HL-60 (cell line): ENCODE measurements around the gene THUMPD3.

ENCODE experiments used
- DNase-seq, 2 experiments: peaks; one replicate each; pipeline ENCODE4 v3.0.0-alpha.2; 2010 to 2020; ENCODE audit warnings: low read depth in 1 of 2, low spot score in 1 of 2
- H3K27ac ChIP-seq: fragments of 250-450 bp; sonication (Bioruptor Pico); replicated peaks from 2 replicates; pipeline ENCODE4 v1.5.1; 2020; ENCODE audit warnings: mild to moderate bottlenecking, moderate library complexity
- H3K27me3 ChIP-seq: fragments of 250-450 bp; sonication (Bioruptor Pico); 2 replicates; pipeline ENCODE4 v1.5.1; 2021; ENCODE audit warnings: mild to moderate bottlenecking, moderate library complexity; ENCODE audit not compliant: insufficient read depth, poor library complexity, severe bottlenecking
- H3K4me3 ChIP-seq: replicated peaks from 2 replicates; pipeline ENCODE4 v1.5.1; 2011; ENCODE audit warnings: mild to moderate bottlenecking, control low read depth, low read length; ENCODE audit not compliant: insufficient read depth
- GABPA ChIP-seq: IDR thresholded peaks from 2 replicates; pipeline ENCODE4 v1.6.1; 2012; ENCODE audit warnings: low read depth
- POLR2AphosphoS5 ChIP-seq: IDR thresholded peaks from 2 replicates; pipeline ENCODE4 v1.6.1; 2012; ENCODE audit warnings: low read depth
- SPI1 ChIP-seq: IDR thresholded peaks from 2 replicates; pipeline ENCODE4 v1.6.1; 2012; ENCODE audit warnings: low read depth, mild to moderate bottlenecking, borderline replicate concordance
- TF ChIP-seq, protein P1 (sequence below): IDR thresholded peaks from one replicate; pipeline ENCODE4 v1.5.1; 2011; ENCODE audit warnings: low read length, control low read depth, inconsistent platforms; ENCODE audit not compliant: insufficient read depth
- TF ChIP-seq, protein P2 (sequence below): IDR thresholded peaks from 2 replicates; pipeline ENCODE4 v1.6.1; 2012; ENCODE audit warnings: low read depth; ENCODE audit not compliant: insufficient replicate concordance

The THUMPD3 gene

DNA sequence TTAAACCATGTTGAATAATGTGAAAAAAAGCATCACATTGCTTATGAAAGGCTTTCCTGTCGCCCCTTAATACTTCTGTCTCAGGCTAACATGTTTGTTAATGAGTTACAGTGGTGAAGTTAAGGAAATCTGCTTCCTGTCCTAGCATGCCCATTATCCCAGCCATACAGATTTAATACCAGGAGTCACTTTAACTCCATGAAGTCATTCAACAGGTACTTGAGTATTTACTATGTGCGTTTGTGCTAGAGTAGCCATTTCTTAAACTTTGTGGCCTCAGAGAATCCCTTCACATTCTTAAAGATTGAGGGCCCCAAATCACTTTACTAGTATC is 24.4 kb downstream of the THUMPD3 start:
- Histone ChIP-seq H3K4me3 (no peak overlapping the region), H3K27me3 (no peaks in the 10 kb centered on the region), H3K27ac (no peak overlapping the region; the same call in 1 of the 2 replicates)
- TF ChIP-seq, protein P1, sequence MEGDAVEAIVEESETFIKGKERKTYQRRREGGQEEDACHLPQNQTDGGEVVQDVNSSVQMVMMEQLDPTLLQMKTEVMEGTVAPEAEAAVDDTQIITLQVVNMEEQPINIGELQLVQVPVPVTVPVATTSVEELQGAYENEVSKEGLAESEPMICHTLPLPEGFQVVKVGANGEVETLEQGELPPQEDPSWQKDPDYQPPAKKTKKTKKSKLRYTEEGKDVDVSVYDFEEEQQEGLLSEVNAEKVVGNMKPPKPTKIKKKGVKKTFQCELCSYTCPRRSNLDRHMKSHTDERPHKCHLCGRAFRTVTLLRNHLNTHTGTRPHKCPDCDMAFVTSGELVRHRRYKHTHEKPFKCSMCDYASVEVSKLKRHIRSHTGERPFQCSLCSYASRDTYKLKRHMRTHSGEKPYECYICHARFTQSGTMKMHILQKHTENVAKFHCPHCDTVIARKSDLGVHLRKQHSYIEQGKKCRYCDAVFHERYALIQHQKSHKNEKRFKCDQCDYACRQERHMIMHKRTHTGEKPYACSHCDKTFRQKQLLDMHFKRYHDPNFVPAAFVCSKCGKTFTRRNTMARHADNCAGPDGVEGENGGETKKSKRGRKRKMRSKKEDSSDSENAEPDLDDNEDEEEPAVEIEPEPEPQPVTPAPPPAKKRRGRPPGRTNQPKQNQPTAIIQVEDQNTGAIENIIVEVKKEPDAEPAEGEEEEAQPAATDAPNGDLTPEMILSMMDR = no peak
- TF ChIP-seq, protein P2, sequence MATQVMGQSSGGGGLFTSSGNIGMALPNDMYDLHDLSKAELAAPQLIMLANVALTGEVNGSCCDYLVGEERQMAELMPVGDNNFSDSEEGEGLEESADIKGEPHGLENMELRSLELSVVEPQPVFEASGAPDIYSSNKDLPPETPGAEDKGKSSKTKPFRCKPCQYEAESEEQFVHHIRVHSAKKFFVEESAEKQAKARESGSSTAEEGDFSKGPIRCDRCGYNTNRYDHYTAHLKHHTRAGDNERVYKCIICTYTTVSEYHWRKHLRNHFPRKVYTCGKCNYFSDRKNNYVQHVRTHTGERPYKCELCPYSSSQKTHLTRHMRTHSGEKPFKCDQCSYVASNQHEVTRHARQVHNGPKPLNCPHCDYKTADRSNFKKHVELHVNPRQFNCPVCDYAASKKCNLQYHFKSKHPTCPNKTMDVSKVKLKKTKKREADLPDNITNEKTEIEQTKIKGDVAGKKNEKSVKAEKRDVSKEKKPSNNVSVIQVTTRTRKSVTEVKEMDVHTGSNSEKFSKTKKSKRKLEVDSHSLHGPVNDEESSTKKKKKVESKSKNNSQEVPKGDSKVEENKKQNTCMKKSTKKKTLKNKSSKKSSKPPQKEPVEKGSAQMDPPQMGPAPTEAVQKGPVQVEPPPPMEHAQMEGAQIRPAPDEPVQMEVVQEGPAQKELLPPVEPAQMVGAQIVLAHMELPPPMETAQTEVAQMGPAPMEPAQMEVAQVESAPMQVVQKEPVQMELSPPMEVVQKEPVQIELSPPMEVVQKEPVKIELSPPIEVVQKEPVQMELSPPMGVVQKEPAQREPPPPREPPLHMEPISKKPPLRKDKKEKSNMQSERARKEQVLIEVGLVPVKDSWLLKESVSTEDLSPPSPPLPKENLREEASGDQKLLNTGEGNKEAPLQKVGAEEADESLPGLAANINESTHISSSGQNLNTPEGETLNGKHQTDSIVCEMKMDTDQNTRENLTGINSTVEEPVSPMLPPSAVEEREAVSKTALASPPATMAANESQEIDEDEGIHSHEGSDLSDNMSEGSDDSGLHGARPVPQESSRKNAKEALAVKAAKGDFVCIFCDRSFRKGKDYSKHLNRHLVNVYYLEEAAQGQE = no peak
- TF ChIP-seq GABPA (no peak), POLR2AphosphoS5 (no peak), SPI1 (no peak)
- no peak for DNase-seq

DNA sequence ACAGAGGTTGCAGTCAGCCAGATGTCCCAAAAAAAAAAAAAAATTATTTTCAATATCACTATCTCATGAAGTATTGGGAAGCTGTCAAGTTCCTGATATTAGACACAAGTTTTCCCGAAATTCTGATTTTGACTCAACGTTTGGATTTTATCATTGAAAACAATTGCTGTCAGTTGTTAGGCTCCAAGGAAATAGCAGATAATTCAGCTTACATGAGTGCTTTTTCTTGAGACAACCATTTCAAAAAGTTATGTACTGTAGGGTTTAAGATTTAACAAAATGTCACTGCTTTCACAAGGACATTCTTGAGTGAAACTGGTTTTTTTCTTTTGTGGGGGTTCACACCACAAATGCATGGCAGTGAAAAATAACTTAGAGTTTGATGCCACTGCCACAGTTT is 25.3 kb downstream of the THUMPD3 start:
- no peak for DNase-seq
- TF ChIP-seq, protein P2 = no peak
- TF ChIP-seq GABPA = no peak
- no peak for TF ChIP-seq SPI1
- TF ChIP-seq, protein P1 = no peak
- TF ChIP-seq POLR2AphosphoS5 = no peak
- no peak overlapping the region for H3K27ac ChIP-seq
- no peak overlapping the region for H3K4me3 ChIP-seq
- H3K27me3 ChIP-seq = no peaks in the 10 kb centered on the region

DNA sequence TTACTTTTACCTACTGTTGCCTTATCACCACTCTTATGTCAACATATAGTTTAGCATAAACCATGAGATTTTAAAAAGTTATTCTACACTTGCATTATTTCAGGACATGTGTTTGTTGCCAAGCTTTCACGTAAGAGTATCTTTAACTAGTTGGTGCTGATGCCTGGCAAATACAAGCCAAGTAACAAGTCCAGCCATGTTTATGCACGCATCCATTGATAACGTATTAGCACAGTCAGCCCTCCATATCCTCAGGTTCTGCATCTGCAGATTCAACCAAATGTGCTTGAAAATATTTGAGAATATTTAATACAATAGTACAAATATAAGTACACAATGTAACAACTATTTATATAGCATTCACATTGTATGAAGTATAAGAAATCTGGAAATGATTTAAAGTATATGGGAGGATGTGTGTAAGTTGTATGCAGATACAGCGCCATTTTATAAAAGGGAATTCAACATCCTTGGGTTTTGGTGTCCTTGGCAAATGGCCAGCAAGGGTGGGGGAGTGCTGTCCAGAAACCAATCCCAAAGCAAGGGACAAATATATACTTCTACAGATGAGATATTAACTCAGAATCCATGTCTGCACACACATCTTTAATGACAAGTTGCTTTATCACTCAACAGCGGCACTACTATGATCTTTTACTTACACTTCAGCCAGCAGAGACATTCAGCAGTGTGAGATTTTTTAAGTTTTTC is 25.9 kb downstream of the THUMPD3 start:
- Histone ChIP-seq H3K4me3 (no peak overlapping the region), H3K27ac (no peak overlapping the region), H3K27me3 (no peaks in the 10 kb centered on the region)
- no peak for DNase-seq
- no peak for TF ChIP-seq SPI1
- TF ChIP-seq, protein P1 = no peak
- no peak for TF ChIP-seq POLR2AphosphoS5
- TF ChIP-seq, protein P2 = no peak
- TF ChIP-seq GABPA = no peak
